NCI-H510A treated with DMSO at 0.1 percent for 48 hours (cell line): ENCODE results near the gene RASAL3.
"Not testable (repeated sequence)": the region's sequence is repeated elsewhere in the genome, so short reads cannot be mapped to it uniquely, and the experiment has no call there.

ENCODE experiments used
- DNase-seq: peaks from one replicate; lab custom pipeline; 2025; lab: John Stamatoyannopoulos, UW

Gene RASAL3

DNA sequence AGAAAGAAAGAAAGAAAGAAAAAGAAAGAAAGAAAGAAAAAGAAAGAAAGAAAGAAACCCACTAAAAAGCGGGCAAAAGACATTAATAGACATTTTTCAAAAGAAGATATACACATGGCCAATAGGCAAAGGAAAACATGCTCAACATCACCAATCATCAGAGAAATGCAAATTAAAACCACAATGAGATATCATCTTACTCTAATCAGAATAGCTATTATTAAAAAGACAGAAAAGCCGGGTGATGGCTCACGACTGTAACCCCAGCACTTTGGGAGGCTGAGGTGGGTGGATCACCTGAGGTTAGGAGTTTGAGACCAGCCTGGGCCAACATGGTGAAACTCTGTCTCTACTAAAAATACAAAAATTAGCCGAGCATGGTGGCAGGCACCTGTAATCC, 9.5 kb upstream of the RASAL3 start:
- not testable (repeated sequence) for DNase-seq

DNA sequence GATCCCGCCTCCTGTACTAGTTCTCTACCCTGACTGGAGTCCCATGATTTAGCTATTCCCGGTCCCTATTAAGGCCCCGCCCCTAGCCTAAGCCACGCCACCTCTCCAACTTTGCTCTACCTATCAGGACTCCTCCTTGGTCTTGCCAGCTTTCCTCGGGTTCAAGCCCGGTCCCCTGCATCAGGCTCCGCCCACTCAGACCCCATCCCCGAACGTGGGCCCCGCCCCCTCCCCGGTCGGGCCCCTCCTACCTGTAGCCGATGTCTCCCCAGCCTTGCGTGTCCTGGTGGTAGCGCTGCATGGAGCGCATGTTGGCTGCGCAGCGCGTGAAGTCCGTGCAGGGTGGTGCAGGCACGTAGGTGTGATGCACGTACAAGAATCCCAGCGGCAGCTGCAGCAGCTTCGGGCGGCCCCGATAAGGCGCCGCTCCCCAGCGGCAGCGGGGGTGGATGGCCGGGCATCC, 7.3 kb upstream of the RASAL3 start:
- no peak for DNase-seq

DNA sequence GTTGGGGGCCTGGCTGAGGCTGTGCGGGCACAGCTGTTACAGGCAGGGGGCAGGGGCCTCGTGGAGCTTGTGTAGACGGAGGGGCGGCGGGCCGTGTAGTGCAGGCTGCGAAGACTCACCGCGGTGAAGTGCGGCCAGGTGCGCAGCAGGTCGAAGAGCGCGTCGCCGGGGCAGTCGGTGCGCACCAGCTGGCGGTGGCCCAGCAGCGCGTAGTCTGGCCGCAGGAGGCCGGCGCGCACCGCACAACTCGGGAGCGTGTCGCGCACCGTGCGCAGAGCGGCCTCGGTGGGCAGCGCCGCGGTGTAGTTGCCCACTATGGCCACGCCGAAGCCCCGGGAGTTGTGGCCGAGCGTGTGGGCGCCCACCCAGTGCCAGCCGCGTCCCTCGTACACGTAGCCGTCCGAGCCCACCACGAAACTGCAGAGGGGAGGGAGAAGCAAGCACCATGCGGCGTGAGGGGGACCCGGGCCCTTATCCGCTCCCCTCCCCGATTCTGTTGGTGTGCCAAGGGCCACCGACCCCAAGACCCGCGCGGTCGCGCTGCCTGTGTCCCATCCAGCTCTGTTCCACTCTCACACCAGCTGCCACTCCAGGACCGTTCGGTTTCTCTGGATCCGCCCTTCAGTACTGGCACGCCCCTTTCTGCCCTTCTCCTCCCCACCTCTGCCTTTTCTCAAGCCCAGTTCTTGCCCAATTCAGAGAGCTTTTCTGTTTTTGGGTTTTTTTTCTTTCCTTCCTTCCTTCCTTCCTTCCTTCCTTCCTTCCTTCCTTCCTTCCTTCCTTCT, 5.4 kb upstream of the RASAL3 start:
- no peak for DNase-seq

DNA sequence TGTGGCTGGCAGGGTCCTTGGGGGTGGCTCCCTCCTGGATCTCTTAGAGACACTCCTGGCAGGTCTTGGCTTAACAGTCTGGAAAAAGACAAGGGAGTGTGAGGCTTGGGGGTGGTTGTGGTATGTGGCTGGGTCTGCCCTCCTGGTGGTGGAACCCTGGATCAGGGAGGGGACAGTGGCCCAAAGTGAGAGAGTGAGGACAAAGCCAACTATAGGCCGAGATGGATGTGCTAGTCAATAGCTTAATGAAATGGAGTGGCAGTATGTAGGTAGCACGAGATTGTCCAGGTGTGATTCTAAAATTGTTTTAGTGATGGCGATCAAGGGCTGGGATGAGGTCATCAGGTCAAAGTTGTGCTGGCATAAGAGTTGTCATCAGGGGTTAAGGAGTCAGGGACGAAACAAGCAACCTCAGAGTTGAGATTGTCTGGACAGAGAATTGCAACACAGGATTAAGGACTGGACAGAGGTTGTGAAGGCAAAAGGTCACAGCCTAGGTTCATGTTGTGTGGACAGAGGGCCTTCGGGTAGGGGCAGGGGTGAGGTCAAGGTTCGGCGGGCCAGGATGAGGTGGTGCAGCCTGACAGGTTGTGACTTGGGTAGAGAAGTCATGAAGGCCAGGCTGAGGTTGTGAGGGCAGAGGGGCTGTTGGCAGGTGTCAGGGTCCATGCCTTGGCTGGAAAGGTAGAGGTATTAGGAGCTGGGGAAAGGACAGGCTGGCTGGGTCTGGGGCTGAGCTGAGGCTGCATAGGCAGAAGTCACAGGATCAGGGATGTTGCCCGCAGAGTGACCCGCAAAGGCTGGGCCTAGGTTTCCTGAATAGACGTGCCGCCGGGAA, 4.5 kb upstream of the RASAL3 start:
- DNase-seq = no peak

DNA sequence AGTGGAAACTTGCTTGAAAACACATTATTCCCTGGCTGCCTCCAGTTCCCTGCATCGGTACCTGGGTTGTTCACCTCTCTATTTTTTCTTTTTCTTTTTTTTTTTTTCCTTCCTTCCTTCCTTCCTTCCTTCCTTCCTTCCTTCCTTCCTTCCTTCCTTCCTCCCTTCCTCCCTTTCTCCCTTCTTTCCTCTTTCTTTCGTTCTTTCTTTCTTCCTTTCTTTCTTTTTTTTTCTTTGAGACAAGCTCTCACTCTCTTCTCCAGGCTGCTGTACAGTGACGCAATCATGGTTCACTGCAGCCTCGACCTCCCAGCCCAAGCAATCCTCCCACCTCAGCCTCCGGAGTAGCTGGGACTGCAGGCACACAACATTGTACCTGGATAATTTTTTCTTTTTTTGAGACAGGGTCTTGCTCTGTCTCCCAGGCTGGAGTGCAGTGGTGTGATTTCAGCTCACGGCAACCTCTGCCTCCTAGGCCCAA, 3.4 kb upstream of the RASAL3 start:
- no peak for DNase-seq

DNA sequence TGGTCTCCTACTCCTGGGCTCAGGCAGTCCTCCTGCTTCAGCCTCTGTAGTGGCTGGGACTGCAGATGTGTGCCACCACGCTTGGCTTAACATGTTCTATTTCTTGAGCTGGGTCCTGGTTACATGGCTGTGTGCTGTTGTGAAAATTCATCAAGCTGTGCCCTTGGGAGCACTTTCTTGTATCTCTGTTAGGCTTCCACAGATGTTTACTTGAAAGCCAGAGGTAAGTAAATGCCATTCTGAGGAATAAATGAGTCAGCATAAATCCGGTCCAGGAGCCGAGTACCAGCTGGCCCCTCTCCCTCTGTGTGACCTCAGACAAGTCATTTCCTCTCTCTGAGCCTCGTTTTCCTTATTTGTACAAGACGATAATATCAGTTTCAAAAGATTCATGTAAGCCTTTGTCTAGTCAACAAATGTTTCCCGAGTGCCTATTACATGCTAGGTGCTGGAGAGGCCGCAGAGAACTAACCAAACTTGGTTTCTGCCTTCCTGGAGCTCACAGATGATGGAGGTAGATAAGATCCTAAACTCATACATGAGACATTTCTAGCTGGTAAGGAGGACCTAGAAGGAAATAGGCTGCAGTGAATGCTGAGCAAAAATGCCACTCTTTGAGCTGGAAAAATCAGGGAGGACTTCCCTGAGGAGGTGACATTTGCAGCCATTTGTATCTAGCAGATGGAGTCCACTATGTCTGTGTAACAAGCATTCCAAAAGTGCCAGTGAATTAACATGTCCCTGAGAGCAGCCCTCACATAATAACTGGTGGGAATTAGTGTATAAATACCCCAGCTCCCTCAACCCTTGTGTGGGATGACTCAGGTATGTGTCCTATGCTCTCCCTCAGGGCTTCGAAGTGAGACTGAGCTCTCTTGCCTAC, 2.7 kb upstream of the RASAL3 start:
- no peak for DNase-seq

DNA sequence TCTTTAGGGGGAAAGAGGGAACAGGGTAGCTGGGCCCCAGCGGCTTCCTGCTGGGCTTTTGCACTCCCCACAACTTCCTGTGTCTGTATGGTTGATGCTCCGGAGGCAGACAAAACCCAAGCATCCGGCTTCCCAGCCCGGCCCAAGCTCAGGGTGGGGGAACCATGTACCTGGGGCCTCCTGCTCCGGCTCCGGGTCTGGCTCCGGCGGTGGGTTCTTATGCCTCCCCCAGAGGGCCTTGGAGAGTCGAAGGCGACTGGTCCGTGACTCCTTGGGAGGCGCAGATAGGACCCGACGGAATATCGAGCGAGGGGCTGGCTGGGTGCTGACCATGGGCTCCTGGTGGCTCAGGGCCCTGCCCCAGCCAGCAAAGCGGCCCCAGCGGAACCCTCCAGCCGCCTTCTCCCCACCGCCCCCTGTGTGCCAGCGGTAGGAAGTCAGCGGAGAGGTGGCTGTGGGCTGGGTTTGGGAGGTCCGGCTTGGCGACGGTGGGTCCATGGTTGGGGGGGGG, 428 bp downstream of the RASAL3 start:
- DNase-seq = no peak

DNA sequence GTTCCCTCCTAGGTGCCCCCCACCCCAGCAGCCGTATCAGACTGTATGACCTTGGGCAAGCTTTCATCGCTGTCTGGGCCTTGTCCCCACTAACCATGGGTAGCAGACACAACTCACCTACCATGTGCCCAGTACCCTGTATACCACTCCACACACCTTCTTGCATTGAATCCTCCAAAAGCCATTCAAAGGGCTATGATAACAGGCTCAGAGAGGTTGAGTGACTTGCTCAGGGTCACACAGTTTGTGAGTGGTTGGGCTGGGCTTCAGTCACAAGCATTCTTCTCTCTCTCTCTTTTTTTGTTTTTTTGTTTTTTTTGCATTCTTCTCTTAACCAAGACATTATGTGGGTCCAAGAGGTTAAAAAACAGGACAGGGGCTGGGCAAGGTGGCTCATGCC, 2.6 kb downstream of the RASAL3 start:
- no peak for DNase-seq

DNA sequence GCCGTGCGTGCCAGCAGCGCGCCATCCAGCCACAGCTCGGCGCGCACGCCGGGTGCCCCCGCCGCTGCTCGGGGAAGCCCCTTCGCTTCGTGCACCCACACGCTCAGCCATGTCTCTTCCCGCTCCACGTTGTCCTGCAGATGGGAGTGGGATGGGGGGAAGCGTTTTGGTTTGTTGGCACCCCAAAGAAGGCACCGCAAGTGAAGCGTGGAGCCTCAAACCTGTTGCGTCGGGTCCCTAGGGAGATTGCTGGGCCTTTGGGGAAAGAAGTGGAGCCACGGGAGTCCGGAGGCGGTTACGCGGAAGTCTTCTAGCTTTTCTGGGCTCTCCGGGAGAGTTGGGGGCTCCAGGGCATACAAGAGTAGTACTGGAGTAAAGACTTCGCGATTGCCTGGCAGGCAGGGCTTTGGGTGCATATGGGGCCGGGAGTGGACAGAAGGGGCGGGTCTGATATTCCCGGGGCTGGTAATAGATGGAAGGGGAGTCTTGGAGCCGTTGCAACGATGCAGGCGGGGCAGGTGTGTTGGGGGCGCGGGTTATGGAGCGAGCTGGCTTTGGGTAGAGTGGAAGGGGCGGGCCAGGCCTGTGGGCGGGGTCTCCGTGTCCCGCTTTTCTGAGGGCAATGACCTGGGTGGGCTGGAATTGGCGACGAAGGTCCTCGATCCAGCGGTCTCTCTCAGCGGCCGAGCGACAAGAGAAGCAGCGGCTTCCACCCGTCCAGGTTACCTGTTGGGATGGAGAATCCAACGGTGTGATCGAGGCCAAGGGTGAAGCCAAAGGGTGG, 6.5 kb downstream of the RASAL3 start:
- no peak for DNase-seq

DNA sequence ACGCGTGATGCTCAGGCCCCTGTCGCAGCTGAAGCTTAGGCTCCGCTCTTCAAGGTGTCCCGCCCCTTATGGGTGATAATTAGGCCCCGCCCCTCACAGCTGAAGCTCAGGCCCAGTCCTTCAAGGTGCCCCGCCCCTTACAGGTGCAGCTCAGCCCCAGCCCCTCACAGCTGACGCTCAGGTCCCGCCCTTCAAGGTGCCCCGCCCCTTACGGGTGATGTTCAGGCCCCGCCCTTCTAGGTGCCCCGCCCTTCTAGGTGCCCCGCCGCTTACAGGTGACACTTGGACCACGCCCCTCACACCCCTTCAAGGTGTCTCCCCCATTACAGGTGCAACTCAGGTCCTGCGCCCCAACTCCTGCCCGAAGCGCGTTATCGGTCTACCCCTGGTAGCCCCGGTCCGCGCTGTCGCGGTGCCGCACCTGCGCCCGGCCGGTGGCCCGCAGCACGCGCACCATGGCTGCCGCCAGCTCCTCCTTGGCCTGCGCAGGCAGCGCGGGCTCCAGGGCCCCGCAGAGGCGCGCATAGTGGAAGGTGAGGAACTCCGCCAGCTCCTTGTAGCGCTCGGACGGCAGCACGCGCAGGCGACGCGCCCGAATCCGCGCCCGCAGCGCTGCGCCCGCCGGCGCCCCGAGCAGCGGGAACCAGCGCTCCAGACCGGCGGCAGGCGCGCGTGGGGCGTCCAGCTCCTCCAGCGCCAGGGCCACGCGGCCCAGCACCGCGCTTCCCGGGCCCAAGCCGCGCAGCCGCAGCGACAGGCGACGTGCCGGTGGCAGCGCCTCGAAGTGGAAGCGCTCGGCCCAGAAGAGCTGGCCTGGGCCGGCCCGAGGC, 7.3 kb downstream of the RASAL3 start:
- no peak for DNase-seq

DNA sequence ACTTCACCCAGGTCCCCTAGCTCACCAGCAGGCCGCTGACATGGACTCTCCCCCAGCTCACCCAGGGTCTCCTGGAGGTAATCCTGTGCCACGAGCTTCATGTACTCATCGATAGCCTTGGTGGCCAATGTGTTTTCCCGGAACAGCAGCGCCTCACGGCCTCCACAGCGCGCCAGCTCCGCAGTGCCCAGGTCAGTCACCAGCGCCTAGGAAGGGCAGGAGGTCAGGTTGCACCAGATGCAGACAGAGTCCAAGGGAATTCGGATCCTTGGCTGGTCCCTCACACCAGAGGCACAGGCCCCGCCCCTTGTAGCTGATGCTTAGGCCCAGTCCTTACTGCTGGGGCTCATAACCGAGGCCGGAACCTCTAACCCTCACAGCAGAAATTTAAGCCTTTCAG, 7.9 kb downstream of the RASAL3 start:
- DNase-seq = no peak

DNA sequence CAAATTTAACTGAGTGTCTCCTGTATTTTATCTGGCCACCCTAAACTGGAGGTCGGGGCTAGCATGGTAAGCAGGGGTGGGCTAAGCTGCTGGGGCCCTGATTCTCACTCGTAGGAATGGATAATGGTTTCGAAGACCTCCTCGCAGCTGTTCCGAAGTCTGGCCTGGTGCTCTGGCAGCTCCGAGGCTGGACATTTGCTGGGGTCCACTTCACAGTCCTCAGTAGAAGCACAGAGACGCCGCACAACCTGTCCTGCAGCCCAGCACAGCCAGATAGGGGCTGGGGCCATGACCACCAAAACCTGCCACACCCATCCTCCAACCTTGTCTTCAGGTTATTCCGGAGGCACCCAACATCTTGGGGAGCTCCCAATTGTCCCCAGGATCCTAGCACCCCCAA, 8.3 kb downstream of the RASAL3 start:
- DNase-seq = no peak

DNA sequence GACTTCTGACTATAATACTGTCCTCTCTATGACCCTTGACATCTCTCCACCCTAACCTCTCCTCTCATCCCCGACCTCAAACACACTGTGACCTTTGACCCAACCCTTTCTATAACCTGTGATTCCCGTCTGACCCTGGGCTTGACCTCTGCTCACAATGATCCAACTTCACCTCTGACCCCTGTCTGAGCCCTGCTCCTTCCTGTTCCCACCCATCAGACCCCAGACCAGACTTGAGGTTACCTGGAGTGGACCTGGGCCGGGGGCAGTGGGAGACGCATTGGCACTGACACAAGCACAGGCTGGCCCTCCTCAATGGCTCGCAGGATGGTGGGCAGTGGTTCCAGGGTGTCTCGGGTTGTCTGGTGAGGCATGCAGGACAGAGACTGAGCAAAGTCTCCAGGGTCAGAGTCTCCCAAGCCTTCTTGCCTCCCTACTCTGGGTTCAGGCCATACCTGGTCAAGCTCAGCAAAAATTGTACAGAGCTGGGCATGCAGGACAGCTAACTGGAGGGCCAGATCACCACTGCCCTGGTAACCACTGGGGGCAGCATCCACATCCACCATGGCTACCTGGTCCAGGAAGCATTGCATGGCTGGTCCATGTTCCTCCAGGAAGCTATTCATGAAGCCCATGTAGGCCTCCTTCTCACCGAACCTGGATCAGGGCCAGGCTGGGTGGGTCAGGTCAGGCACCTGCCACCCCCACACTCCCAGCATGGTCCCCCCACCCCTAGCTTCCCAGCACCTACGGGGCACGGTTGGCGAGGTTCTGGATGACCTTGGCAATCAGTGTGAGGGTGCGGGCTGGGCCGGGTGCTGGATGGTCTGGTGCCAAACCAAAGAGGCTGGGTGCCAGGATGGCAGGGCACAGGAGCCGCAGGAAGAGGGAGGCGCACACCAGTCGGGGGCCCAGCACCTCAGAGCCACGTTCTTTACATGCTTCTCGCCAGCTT, 10.2 kb downstream of the RASAL3 start:
- no peak for DNase-seq

DNA sequence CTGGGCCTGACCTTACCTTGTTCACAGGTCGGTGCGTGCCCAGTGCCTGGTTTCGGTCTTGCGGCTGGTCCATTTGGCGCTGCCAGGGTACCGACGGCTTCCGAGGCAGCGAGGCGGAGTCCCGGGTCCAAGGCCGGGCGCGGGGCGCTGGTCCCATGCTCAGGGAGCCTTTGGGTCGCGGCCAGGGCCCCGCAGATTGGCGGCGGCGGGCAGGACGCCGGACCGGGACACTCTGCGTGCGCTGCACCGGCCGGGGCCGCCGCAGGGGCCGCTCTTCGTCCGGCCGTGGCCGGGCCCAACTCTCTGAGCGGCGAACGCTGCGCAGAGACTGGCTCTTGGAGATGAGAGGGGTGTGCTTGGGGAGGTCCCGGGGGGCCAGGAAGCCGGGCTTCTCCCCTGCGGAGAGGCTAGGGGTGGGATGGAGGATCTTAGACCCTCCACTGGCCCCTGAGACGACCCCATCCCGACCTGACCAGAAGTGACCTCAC, 11.2 kb downstream of the RASAL3 start:
- no peak for DNase-seq

DNA sequence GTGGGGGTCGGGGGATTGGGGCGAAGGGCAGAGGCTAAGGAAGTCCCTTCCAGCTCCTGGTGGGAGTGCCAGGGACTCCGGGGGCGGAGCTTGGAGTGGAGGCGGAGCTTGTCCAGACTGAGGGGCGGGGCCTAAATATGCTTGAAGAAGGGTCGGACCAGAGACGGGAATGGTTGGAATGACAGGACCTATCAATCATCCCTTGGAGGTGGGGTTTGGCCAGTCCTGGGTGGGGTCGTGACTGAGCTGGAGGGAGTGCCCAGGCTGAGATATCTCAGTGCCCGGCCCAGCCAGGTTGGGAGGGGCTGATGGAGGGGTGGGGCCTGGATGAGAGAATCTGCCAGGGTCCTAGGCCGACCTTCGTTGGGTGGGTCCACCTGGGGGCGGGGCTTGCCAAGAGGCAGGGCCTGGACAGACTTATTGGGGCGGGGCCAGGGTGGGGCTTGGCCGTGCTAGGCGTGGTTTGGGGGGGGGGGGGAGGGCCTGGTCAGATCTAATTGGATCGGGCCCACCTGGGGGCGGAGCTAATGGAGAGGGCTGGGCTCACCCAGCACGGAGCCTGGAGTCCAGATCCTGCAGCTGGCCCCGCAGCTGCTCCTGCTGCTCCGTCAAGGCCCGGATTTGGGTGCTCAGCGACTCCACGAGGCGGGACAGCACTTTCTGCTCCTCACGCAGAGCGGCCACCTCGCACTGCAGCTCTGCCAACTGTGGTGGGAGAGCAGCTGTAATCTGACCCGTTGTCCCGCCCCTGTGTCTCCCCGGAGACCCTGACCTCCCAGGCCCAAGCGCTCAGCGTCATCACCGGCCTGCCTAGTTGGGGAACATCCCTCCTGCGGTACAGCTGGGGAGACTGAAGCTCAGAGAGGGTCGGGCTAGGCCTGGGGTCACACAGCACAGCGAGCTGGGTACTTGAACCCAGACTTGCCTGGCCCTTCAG, 12.0 kb downstream of the RASAL3 start:
- DNase-seq = no peak

DNA sequence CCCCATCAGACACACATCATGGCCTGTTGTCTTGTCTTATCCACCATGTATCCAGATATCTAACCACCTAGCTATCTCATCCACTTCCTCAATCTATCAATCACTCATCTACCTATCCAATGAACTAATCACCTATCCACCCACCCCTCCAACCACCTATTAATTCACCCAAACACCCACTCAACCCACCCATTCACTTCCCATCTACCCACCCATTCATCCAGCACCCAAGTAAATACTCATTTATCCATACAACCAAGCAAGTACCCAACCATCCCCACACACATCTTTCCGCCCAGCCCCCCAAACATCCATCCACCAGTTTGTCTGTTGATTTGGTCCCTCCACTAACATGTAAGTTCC, 13.8 kb downstream of the RASAL3 start:
- DNase-seq = no peak

DNA sequence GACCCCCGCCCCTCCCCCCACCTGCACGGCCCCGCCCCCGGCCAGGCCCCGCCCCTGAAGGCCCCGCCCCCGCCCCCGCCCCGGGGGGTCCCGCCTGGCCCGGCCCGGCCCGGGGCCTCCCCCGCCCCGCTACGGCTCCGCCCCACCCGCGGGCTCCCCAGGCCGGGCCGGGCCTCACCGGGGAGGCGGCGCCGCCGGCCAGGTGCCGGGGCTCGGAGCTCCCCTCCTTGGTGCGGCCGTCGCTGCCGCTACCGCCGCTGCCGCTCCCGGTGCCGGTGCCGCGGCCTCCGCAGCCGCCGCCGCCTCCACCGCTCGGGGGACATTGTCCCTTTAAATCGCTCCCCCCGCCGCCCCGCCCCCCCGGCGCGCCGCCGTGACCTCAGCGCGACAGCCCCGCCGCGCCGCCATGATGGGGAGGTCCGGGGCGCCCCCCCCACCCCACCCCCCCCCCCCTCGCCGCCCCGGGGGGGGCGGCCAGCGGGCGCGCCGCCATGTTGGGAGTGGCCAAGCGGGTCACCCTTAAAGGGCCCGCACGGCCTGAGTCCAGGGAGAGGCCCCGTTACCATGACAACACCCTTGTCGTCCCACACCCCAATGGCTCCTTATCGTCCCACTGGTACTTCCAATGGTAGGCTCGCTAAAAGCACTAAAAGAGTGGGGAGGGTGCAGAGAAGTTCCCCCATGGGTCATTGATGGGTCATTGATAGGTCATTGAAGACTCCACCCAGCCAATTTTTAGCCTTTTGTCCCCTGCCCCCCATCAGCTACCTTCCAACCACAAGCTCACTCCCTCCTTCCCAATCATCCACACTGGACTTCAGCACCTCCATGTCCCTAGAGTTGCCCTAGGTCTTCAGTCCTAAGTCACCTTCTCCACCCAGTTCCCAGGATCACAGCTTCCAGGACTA, 14.5 kb downstream of the RASAL3 start, which contains the start of gene WIZ:
Gene WIZ, minus strand, starts transcription at position 337 of the 908 bp plus-strand sequence. CDS start 1,649 bp downstream, outside the sequence.
- peak; percentile 52 for DNase-seq
